ENCODE data around the gene HPS4. TPM values are rescaled to one million over a fixed set of nuclear protein-coding genes. Genes with fewer than 3 reads are reported as not detected.
A peak's percentile ranks its signal among the peaks of the same experiment; 100 is the strongest.

Gene HPS4
- polyA plus RNA-seq, 12 donors = 12.8 to 41.2 (median 18.6) TPM; not detected in 1

DNA sequence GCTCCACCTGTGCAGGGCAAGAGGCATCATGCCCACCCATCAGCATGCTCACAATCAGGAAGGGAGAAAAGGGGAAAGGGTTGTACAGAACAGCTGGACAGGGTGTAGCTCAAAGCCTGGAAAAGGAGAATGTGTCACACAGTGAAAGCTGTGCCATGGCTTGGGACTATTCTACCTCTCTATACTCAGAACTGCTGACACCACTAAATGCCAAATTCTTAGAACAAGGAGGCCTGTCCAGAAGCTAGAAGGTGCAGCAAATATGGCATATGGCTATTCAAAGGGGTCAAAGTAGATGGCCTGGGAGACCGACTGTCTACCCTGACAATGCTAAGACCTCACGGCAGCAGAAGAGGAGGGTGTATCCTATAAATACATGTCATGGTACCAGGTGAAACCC, 12.8 kb downstream of the HPS4 start:
- DNase-seq = no peak

GRCh38 chr22:26466196-26466595, 17.4 kb downstream of the HPS4 start:
- DNase-seq = no peak

GRCh38 chr22:26464312-26464711, 19.3 kb downstream of the HPS4 start:
- no peak for DNase-seq

DNA sequence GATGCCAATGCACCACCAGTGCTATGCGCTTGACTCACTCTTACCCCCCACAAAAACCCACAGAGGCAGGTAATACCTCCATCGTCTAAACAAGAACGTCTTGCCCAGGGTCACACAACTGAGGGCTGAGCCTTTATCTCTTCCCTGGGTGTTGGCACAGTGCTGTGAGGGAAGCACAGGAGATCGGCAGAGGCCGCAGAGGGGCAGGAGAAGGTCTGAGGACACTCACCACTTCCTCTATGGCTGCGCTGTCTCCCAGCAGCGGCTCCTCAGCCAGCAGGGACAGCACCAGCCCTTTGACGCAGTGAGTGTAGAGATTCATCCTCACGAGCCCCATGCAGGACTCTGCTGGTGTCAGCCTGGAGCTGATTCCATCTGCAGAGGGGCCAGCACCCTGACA, 19.9 kb downstream of the HPS4 start:
- no peak for DNase-seq

DNA sequence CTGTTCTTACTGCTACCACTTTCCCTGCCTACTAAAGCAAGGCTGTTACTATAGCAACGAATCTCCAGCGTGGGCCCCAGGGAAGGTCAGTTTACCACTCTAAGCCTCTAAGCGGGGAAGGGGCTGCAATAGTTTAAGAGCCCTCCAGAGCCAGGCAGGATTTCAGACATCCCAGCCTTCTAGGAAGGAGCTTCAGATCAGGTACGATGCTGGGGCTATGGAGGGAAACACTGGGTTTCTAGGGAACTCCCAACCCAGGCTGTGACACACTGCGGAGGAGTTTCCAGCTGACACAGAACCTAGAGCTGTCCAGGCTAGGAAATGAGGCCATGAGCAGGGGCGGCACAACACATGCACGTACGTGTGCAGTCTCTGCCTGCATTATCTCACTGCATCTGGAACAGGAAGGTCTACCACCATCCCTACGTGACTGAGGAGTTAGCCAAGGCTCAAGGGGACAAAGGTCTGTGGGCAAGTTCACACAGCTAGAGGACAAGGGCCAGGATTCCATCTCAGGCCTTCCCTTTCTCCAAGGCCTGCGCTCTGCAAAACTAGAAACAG, 20.4 kb downstream of the HPS4 start:
- DNase-seq = no peak

- DNase-seq = no peak
These were observed 20.9 kb downstream of the HPS4 start for GRCh38 chr22:26462641-26463040.

DNA sequence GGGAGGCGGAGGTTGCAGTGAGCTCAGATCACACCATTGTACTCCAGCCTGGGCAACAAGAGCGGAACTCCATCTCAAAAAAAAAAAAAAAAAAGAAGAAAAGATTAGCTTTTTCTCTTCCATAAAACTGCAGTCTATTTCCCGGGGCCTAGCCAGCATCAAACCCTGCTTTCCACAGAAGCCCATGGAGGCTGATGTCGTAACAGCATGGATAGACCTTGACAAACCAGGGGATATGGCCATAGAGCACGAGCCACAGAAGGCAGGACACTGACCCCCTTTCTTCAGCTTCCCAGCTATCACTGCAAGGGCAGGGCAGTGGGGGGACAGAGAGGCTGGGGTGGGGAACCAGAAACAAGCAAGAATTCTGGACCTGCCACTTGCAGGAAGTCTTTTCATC, 21.5 kb downstream of the HPS4 start:
- no peak for DNase-seq

DNA sequence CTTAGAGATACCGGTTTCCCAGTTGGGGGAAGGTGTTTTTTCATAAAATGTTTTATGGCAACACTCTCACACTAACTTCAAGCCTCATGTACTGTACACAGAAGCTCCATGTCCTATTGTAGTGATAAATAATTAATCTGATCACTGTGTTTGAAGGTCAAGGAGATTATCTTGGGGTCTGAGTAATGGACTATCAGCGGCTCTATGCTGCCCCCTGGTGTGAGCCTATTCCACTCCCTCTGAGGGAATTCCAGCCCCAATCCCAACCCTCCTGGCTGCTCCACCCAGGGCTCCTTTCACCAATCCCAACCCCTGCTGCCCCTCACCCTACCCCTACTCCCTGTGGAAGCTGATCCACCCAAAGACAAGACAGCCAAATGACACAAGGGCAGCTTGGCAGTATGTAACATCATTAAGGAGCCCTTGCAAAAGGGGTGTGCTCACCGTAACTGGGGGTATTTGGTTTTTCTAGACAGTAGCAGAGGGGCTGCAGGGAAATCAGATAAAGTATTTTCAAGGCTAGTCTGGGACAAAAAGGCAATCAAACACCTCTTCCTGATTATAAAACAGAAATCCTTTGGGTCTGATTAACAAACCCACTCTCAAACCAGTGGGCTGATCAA, 22.3 kb downstream of the HPS4 start:
- peak; percentile 31 for DNase-seq

DNA sequence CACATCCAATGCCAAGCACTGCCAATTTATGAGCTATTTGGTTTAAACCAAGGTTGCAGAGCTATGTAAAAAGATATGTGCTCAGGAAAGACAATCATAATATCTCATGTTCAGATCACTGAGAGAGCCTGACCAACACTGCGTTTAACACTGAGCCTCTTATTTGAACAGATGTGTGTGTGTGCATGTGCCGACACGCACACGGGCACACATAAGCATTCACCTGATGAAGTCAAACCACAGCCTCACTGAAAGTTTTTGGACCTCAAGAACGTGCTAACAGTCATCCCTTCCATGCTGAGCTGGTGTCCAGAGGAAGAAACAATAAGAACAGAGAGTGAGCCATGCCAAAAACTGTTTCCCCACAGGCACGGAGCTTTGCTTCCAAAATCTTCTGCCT, 23.4 kb downstream of the HPS4 start:
- no peak for DNase-seq

DNA sequence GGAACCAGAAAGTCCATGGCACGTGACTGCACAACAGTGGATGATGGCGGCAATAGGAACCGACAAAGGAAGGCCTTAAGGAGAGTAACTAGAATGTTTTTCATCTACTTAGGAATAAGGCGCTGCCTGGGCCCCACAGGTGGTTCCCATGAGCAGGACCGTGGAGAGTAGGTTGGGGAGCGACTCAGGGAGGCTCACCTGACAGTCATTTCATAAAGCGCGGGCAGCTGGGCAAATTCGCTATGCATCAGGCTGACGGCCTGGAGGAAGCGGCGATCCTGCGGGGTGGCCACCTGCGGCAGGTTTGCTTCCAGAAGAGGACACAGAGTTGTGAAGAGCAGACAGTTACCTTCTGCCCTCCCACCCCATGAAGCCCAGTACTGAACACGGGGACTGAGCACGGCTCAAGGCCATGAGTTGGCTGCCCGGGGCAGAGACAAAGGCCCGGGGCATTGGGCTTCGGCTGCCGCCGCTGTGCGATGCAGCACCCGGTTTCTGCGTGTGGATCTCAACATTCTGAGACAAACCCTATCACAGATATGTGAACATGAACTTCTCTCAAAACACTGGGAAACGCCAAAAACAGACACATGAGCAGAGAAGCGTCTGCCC, 25.8 kb downstream of the HPS4 start:
- no peak for DNase-seq

DNA sequence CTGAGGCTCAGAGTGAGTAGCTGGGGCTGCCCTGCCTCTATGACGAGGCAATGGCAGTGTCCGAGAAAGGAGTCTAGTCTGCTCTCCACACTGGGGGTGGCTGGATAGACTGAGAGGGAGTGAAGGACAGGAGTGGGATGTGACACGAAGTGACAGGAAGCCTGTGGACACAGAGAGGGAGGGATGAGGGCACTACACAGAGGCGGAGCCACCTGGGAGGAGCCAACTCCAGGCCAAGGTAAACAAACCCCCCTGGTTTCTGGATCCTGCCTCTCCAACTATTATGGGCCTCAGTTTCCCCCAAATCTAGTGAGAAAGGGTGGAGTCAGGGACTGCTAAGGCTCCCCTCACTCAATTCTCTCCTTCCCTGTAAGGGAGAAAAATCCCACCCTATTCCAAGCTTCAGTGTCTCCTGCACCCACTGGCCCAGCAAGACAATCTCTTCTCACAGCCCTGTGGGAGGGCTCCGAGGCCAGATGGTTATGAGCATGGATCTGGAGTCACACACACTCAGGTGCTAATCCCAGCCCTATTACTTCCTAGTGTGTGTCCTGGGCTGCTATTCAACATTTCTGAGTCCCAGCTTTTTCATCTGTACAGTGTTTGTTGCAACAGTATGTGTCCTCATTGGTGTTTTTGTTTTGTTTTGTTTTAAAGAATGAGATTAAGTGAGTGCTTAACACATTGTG, 29.6 kb downstream of the HPS4 start:
- no peak for DNase-seq

- no peak for DNase-seq
These were observed 30.4 kb downstream of the HPS4 start for GRCh38 chr22:26453216-26453615.

GRCh38 chr22:26452236-26453016, 31.2 kb downstream of the HPS4 start:
- no peak for DNase-seq

- no peak for DNase-seq
These were observed 33.0 kb downstream of the HPS4 start for GRCh38 chr22:26450453-26451185.

- no peak for DNase-seq
These were observed 34.6 kb downstream of the HPS4 start for GRCh38 chr22:26448941-26449340.

- no peak for DNase-seq
These were observed 35.2 kb downstream of the HPS4 start for GRCh38 chr22:26448334-26448733.

- no peak for DNase-seq
These were observed 35.8 kb downstream of the HPS4 start for GRCh38 chr22:26447584-26448329.

DNA sequence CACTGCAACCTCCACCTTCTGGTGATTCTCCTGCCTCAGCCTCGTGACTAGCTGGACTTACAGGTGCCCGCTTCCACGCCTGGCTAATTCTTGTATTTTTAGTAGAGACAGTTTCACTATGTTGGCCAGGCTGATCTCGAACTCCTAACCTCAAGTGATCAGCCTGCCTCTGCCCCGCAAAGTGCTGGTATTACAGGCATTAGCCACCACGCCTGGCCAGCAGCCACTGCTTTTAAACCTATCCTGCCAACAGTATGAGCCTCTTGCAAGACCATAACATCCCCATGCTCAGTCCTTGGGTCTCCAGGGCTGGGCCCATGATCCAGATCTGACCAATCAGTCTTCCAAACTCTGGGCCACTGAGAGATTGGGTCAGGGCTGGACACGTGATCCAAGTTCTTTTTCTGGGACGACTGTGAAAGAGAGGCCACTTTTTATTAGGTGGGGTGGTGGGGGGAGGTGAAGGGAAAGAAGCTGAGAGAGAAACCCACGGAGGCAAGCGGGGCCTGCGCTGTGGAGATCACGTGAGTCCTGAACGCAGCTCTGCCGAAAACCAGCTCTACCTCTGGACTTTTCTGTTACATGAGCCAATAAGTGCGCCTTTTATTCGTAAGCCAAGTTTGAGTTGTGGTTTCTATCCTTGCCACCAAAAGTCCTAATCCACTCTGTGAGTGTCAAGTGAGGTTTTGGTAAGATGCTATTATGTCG, 36.6 kb downstream of the HPS4 start:
- no peak for DNase-seq

DNA sequence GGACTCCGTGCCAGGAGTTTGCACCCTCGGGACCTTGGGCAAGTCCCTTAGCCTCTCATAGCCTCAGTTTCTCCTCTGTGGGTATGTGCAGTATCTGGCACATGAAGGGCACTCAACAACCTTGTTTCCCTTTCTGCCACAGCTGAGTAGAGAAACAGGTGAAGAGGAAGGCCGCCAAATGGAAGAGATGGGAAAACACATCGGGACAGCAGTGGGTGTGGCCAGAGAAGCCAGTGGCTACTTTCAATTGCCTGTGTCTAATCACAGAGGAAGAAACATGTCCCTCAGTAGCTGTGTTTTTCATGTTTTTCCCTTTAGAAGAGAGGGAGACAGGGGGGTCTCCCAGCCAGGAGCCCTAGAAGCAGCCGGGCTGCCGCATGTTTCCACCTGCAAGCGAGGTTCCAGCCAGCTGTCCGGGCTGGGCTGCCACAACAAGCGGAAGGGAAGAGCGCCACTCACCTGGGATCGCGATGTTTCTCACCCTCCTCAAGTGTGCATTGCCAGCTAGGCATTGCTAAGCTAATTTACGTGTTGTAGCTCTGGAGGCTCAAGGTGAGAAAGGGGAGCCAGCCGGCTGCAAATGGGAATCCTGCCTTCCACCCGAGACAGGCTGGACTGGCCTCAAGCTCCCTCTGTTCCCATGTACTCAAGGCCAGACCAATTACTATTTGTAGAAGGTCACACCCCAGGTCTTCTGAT, 37.9 kb downstream of the HPS4 start:
- no peak for DNase-seq

DNA sequence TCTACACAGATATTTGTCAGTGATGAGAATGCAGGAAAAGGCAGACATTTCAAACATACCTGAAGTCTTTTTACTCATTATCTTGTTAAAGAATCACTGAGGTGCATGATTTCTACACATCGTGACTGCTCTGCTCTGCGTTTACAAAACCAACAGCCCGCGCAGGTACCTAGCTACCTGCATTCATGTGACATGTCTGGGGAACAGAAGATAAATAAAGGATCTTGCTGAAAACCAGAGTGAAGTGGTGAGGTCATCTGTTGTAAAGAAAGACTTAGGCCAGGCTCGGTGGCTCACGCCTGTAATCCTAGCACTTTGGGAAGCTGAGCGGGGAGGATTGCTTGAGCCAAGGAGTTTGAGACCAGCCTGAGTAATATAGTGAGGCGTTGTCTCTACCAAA, 38.8 kb downstream of the HPS4 start:
- no peak for DNase-seq

All from muscle of arm (tissue), 12 donors.